ENCODE data around the gene FAM222B.

Gene FAM222B

GRCh38 chr17:28773736-28774135 lies 68.9 kb downstream of the FAM222B start:
- no peak for DNase-seq (ENCODE audit: low read depth)

GRCh38 chr17:28765038-28765437 lies 77.6 kb downstream of the FAM222B start:
- DNase-seq (ENCODE audit: low read depth): no peak

GRCh38 chr17:28763804-28764266 lies 78.8 kb downstream of the FAM222B start:
- DNase-seq (ENCODE audit: low read depth): no peak

- DNase-seq (ENCODE audit: low read depth): no peak
Measured at GRCh38 chr17:28763137-28763799, 79.3 kb downstream of the FAM222B start.

- no peak for DNase-seq (ENCODE audit: low read depth)
Measured at GRCh38 chr17:28760601-28761562, 81.7 kb downstream of the FAM222B start.

- no peak for DNase-seq (ENCODE audit: low read depth)
Measured at GRCh38 chr17:28759256-28759865, 83.2 kb downstream of the FAM222B start.

- DNase-seq (ENCODE audit: low read depth): no peak
Measured at GRCh38 chr17:28758411-28759121, 84.0 kb downstream of the FAM222B start.

GRCh38 chr17:28756049-28756804 lies 86.4 kb downstream of the FAM222B start:
- no peak for DNase-seq (ENCODE audit: low read depth)

- no peak for DNase-seq (ENCODE audit: low read depth)
Measured at GRCh38 chr17:28755486-28755885, 87.1 kb downstream of the FAM222B start.

GRCh38 chr17:28751600-28752366 lies 90.8 kb downstream of the FAM222B start:
- DNase-seq (ENCODE audit: low read depth): no peak

GRCh38 chr17:28750178-28751047 lies 92.2 kb downstream of the FAM222B start:
- no peak for DNase-seq (ENCODE audit: low read depth)

- DNase-seq (ENCODE audit: low read depth): no peak
Measured at GRCh38 chr17:28749516-28750177, 92.9 kb downstream of the FAM222B start.

- DNase-seq (ENCODE audit: low read depth): no peak
Measured at GRCh38 chr17:28748852-28749515, 93.6 kb downstream of the FAM222B start.

GRCh38 chr17:28747801-28748750 lies 94.5 kb downstream of the FAM222B start:
- no peak for DNase-seq (ENCODE audit: low read depth)

GRCh38 chr17:28747051-28747691 lies 95.4 kb downstream of the FAM222B start:
- DNase-seq (ENCODE audit: low read depth): no peak

- no peak for DNase-seq (ENCODE audit: low read depth)
Measured at GRCh38 chr17:28746611-28747050, 96.0 kb downstream of the FAM222B start.
